Hepatocyte (in vitro differentiated cells): ENCODE measurements around the gene ZDHHC14. TPM values are rescaled to one million over a fixed set of nuclear protein-coding genes. Genes with fewer than 3 reads are reported as not detected.

ENCODE experiments used
- DNase-seq: peaks from one replicate; pipeline ENCODE4 v3.0.0-alpha.2; 2016; ENCODE audit warnings: low spot score
- H2AFZ ChIP-seq: fragments of 200-600 bp; sonication (generic); 2 replicates; pipeline ENCODE4 v1.6.0; 2016; ENCODE audit warnings: antibody characterized with exemption, mild to moderate bottlenecking
- H3K27ac ChIP-seq: fragments of 200-600 bp; sonication (generic); 2 replicates; pipeline ENCODE4 v1.5.1; 2016; ENCODE audit warnings: mild to moderate bottlenecking
- H3K27me3 ChIP-seq: fragments of 200-600 bp; sonication (generic); 2 replicates; pipeline ENCODE4 v1.6.1; 2016
- H3K36me3 ChIP-seq: fragments of 200-600 bp; sonication (generic); replicated peaks from 2 replicates; pipeline ENCODE4 v1.5.1; 2016; ENCODE audit warnings: low read depth; ENCODE audit not compliant: insufficient read depth
- H3K4me1 ChIP-seq: fragments of 200-600 bp; sonication (generic); 2 replicates; pipeline ENCODE4 v1.5.1; 2016; ENCODE audit warnings: mild to moderate bottlenecking, moderate library complexity; ENCODE audit not compliant: insufficient read depth
- H3K4me2 ChIP-seq: fragments of 200-600 bp; sonication (generic); 2 replicates; pipeline ENCODE4 v1.6.0; 2016
- H3K4me3 ChIP-seq: fragments of 200-600 bp; sonication (generic); 2 replicates; pipeline ENCODE4 v1.5.1; 2016; ENCODE audit warnings: mild to moderate bottlenecking
- H3K79me2 ChIP-seq: fragments of 200-600 bp; sonication (generic); 2 replicates; pipeline ENCODE4 v1.6.0; 2017; ENCODE audit warnings: mild to moderate bottlenecking
- H3K9me2 ChIP-seq: fragments of 200-600 bp; sonication (generic); replicated peaks from 2 replicates; pipeline ENCODE4 v1.6.0; 2017; ENCODE audit warnings: mild to moderate bottlenecking; ENCODE audit not compliant: insufficient read depth
- H3K9me3 ChIP-seq: fragments of 200-600 bp; sonication (generic); 2 replicates; pipeline ENCODE4 v1.5.1; 2016; ENCODE audit warnings: low read depth, mild to moderate bottlenecking
- H4K20me1 ChIP-seq: fragments of 200-600 bp; sonication (generic); 2 replicates; pipeline ENCODE4 v1.6.0; 2016; ENCODE audit warnings: mild to moderate bottlenecking; ENCODE audit not compliant: insufficient read depth, poor library complexity, severe bottlenecking
- EZH2 ChIP-seq: fragments of 200-600 bp; sonication (generic); IDR thresholded peaks from 2 replicates; pipeline ENCODE4 v1.6.1; 2016; ENCODE audit warnings: antibody characterized with exemption, mild to moderate bottlenecking, borderline replicate concordance
- EZH2phosphoT487 ChIP-seq: fragments of 200-600 bp; sonication (generic); IDR thresholded peaks from one replicate; pipeline ENCODE4 v1.6.1; 2018; ENCODE audit warnings: antibody characterized with exemption, mild to moderate bottlenecking, low read depth, moderate library complexity; ENCODE audit not compliant: unreplicated experiment, severe bottlenecking
- WGBS: methylation state at CpG from one replicate; pipeline ENCODE4 v1.1.6; 2016; ENCODE audit warnings: low lambda C conversion rate; ENCODE audit errors: missing lambda C conversion rate; 5-methylcytosine and 5-hydroxymethylcytosine counted together
- polyA plus RNA-seq: library from polyadenylated mRNA; unstranded; fragments of >200 nt; fragmentation: Nextera tagmentation; extraction: Ambion mirVana; gene quantifications from 2 replicates; pipeline ENCODE4 v1.2.1, GENCODE V29; 2016
- total RNA-seq: library from RNA; depleted of rRNA; stranded (reverse); fragments of >200 nt; gene quantifications from 2 replicates; pipeline ENCODE4 v1.2.3, GENCODE V29; 2014
- TF ChIP-seq, protein P1 (sequence below): fragments of 200-600 bp; sonication (generic); IDR thresholded peaks from 2 replicates; pipeline ENCODE4 v1.5.1; 2016; ENCODE audit warnings: antibody characterized with exemption, mild to moderate bottlenecking; ENCODE audit not compliant: poor library complexity

ZDHHC14 gene
- total and polyA plus RNA-seq, 2 experiments from 2014 or later = 11.8 to 25.2 TPM

DNA sequence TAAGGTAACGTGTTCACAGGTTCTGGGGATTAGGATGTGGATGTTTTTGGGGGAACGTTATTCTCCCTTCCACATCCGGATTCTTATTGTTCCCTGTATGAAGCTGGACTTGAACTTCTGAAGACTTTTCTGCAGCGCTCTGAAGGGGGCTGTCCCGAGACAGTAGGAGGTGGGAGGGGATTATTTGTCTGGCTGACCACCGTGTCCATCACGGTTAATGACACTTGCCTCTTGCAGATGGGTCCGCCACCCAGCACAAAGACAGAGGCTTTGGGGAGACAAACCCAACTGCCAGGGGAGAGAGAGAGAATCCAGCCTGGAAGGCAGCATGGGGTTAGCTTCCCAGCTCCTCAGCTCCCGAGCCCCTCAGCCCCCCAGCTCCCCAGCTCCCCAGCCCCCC, 16.7 kb downstream of the ZDHHC14 start:
- no peaks in the 10 kb centered on the region for H3K9me3 ChIP-seq
- peaks cover 11% of the 10 kb centered on the region for H3K4me1 ChIP-seq
- 92% methylated on average over 8 of the region's 9 CpGs for WGBS
- H3K27me3 ChIP-seq = no peaks in the 10 kb centered on the region
- no peak overlapping the region for H2AFZ ChIP-seq
- peaks cover 16% of the 10 kb centered on the region for H3K79me2 ChIP-seq
- TF ChIP-seq EZH2phosphoT487 = no peak
- no peaks in the 10 kb centered on the region for H3K36me3 ChIP-seq
- H3K27ac ChIP-seq = no peak overlapping the region
- no peak for DNase-seq
- no peaks in the 10 kb centered on the region for H3K9me2 ChIP-seq
- H3K4me2 ChIP-seq = no peak overlapping the region
- no peak overlapping the region for H3K4me3 ChIP-seq
- H4K20me1 ChIP-seq = no peaks in the 10 kb centered on the region

DNA sequence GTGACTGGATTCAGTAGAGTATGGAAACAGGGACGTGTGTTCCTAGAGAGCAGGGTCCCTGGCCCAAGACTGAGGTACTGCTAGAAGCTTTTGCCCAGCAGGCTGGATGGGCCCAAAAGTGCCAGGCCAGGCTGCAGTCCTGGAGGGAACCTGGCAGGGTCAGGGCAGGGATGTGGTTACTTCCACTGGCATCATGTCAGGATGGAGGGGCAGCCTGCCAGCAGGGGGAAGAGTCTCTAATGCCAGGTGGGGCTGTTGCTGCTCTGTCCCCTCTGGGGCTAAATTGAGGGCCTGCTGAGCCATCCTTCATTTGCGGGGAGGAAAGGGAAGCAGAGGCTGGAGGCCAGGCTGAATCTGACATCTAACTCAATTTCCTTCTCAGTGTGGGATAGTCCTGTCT, 17.2 kb downstream of the ZDHHC14 start:
- Histone ChIP-seq H3K9me2 (no peaks in the 10 kb centered on the region), H2AFZ (no peak overlapping the region), H3K9me3 (no peaks in the 10 kb centered on the region), H4K20me1 (no peaks in the 10 kb centered on the region), H3K4me2 (no peak overlapping the region), H3K4me1 (peaks cover 11% of the 10 kb centered on the region), H3K27me3 (no peaks in the 10 kb centered on the region), H3K4me3 (no peak overlapping the region), H3K79me2 (peaks cover 16% of the 10 kb centered on the region), H3K36me3 (no peaks in the 10 kb centered on the region), H3K27ac (no peak overlapping the region)
- 88% methylated on average over 2 of the region's 2 CpGs for WGBS
- no peak for DNase-seq
- TF ChIP-seq EZH2phosphoT487 (no peak), EZH2 (no peak)
- TF ChIP-seq, protein P1, sequence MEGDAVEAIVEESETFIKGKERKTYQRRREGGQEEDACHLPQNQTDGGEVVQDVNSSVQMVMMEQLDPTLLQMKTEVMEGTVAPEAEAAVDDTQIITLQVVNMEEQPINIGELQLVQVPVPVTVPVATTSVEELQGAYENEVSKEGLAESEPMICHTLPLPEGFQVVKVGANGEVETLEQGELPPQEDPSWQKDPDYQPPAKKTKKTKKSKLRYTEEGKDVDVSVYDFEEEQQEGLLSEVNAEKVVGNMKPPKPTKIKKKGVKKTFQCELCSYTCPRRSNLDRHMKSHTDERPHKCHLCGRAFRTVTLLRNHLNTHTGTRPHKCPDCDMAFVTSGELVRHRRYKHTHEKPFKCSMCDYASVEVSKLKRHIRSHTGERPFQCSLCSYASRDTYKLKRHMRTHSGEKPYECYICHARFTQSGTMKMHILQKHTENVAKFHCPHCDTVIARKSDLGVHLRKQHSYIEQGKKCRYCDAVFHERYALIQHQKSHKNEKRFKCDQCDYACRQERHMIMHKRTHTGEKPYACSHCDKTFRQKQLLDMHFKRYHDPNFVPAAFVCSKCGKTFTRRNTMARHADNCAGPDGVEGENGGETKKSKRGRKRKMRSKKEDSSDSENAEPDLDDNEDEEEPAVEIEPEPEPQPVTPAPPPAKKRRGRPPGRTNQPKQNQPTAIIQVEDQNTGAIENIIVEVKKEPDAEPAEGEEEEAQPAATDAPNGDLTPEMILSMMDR = no peak

DNA sequence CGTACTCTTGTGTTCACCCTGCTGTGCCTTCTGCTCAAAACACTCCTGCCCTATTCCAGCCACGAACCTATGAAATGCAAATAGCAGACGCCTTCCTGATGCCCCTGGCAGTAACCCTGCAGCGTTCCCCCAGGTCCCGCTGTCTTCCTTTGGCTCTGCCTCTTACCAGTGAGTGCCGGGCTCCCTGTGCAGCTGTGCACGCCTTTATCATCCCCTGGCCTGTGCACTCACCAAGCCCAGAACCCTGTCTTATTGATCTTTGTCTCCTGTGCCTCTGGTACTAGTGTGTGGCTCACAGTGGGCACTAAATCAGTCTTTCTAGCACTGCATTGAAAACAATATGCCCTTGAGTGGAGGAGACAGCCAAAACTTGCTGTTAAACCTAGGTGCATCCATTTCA, 19.7 kb downstream of the ZDHHC14 start:
- H3K9me3 ChIP-seq = no peaks in the 10 kb centered on the region
- H3K9me2 ChIP-seq = no peaks in the 10 kb centered on the region
- no peaks in the 10 kb centered on the region for H4K20me1 ChIP-seq
- H3K79me2 ChIP-seq = peaks cover 20% of the 10 kb centered on the region
- H3K4me3 ChIP-seq = no peak overlapping the region
- DNase-seq = no peak
- no peak overlapping the region for H3K27ac ChIP-seq
- H3K27me3 ChIP-seq = no peaks in the 10 kb centered on the region
- no peaks in the 10 kb centered on the region for H3K36me3 ChIP-seq
- 84% methylated on average over 7 of the region's 7 CpGs for WGBS
- H3K4me1 ChIP-seq = no peaks in the 10 kb centered on the region
- no peak for TF ChIP-seq EZH2
- TF ChIP-seq, protein P1 = no peak
- TF ChIP-seq EZH2phosphoT487 = no peak
- H2AFZ ChIP-seq = no peak overlapping the region
- no peak overlapping the region for H3K4me2 ChIP-seq

DNA sequence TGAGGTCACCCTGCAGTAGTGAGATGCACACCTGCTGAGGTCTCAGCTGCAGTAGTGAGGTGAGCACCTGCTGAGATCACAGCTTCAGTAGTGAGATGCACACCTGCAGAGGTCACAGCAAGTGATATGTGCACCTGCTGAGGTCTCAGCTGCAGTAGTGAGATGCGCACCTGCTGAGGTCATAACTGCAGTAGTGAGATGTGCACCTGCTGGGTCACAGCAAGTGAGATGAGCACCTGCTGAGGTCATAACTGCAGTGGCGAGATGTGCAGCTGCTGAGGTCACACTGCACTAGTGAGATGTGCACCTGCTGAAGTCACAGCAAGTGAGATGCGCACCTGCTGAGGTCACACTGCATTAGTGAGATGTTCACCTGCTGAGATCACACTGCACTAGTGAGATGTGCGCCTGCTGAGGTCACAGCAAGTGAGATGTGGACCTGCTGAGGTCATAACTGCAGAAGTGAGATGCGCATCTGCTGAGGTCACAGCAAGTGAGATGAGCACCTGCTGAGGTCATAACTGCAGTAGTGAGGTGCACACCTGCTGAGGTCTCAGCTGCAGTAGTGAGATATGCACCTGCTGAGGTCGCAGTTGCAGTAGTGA, 20.8 kb downstream of the ZDHHC14 start:
- no peak overlapping the region for H3K4me2 ChIP-seq
- H4K20me1 ChIP-seq = no peaks in the 10 kb centered on the region
- WGBS = 96% methylated on average over 6 of the region's 6 CpGs
- DNase-seq = no peak
- H3K27ac ChIP-seq = no peak overlapping the region
- H3K9me3 ChIP-seq = no peaks in the 10 kb centered on the region
- H2AFZ ChIP-seq = no peak overlapping the region
- no peaks in the 10 kb centered on the region for H3K4me1 ChIP-seq
- no peak for TF ChIP-seq EZH2
- no peak for TF ChIP-seq EZH2phosphoT487
- TF ChIP-seq, protein P1 = no peak
- H3K79me2 ChIP-seq = peaks cover 14% of the 10 kb centered on the region
- no peaks in the 10 kb centered on the region for H3K9me2 ChIP-seq
- no peak overlapping the region for H3K4me3 ChIP-seq
- no peaks in the 10 kb centered on the region for H3K27me3 ChIP-seq
- H3K36me3 ChIP-seq = no peaks in the 10 kb centered on the region
